Heart left ventricle (tissue), 13 donors: ENCODE data around the gene TAF4.

ENCODE experiments used
- POLR2A ChIP-seq, 2 donors: fragments of 450-650 bp; IDR thresholded peaks; one replicate each; pipeline ENCODE4 v1.6.1; 2017; ENCODE audit warnings: antibody characterized with exemption in 2 of 2, mild to moderate bottlenecking in 2 of 2, moderate library complexity in 2 of 2
- TF ChIP-seq, protein P1 (sequence below), 12 donors: fragments of 200-600 bp; sonication (generic) in 4 of 12; IDR thresholded peaks; one replicate each; pipeline versions ENCODE4 v1.5.0 to v1.8.0; 2018 to 2022; ENCODE audit warnings: antibody characterized with exemption in 12 of 12, mild to moderate bottlenecking in 5 of 12
- donor health status: ischemic (EF 13 %, LVEDD 7.1; RV severe dilation, severe dysfunction).
- donor health status: DM: no; HTN: yes; CAD: no.
- donor health status: DM: no; HTN: no; CAD: no.
- donor health status: ischemic (EF 25% LVEDD 6.9; RV normal size, moderate dysfunction).
- donor health status: ischemic (EF 25% LVEDD 5.7; RV mildly dilated, moderate dysfunction).
- donor health status: ischemic (EF 35%, LVEDD 5.7; RV mildly dilated, moderate dysfunction).
- donor health status: nonischemic (EF 11% LVEDD 7.7; RV severe dilation, severe dysfunction).
- donor health status: DM: yes; HTN: yes; CAD: no.
- donor health status: PGD.
- donor health status: ischemic (EF 29% LVEDD 5.4; RV normal size, mild dysfunction).
- donor health status: nonischemic (EF 23%, LVEDD 6.1; RV moderate dilation, normal function).

GRCh38 chr20:62001178-62001715 lies 64.4 kb downstream of the TAF4 start:
- TF ChIP-seq, protein P1, sequence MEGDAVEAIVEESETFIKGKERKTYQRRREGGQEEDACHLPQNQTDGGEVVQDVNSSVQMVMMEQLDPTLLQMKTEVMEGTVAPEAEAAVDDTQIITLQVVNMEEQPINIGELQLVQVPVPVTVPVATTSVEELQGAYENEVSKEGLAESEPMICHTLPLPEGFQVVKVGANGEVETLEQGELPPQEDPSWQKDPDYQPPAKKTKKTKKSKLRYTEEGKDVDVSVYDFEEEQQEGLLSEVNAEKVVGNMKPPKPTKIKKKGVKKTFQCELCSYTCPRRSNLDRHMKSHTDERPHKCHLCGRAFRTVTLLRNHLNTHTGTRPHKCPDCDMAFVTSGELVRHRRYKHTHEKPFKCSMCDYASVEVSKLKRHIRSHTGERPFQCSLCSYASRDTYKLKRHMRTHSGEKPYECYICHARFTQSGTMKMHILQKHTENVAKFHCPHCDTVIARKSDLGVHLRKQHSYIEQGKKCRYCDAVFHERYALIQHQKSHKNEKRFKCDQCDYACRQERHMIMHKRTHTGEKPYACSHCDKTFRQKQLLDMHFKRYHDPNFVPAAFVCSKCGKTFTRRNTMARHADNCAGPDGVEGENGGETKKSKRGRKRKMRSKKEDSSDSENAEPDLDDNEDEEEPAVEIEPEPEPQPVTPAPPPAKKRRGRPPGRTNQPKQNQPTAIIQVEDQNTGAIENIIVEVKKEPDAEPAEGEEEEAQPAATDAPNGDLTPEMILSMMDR (IDR thresholded peaks at IDR 0.05) = no peak
- no peak for TF ChIP-seq POLR2A (IDR thresholded peaks at IDR 0.05)
